Stimulated activated CD8-positive, alpha-beta memory T cell treated with anti-CD3 and anti-CD28 coated beads, Interleukin-4, amount 100 ng/mL, for 4 hours (primary cell): ENCODE measurements around the gene CD44.

Experiments
- DNase-seq, 2 donors: peaks; one replicate each; pipeline ENCODE4 v3.0.0-alpha.2; 2020; ENCODE audit warnings: low read depth in 2 of 2, low spot score in 1 of 2

Gene CD44

DNA sequence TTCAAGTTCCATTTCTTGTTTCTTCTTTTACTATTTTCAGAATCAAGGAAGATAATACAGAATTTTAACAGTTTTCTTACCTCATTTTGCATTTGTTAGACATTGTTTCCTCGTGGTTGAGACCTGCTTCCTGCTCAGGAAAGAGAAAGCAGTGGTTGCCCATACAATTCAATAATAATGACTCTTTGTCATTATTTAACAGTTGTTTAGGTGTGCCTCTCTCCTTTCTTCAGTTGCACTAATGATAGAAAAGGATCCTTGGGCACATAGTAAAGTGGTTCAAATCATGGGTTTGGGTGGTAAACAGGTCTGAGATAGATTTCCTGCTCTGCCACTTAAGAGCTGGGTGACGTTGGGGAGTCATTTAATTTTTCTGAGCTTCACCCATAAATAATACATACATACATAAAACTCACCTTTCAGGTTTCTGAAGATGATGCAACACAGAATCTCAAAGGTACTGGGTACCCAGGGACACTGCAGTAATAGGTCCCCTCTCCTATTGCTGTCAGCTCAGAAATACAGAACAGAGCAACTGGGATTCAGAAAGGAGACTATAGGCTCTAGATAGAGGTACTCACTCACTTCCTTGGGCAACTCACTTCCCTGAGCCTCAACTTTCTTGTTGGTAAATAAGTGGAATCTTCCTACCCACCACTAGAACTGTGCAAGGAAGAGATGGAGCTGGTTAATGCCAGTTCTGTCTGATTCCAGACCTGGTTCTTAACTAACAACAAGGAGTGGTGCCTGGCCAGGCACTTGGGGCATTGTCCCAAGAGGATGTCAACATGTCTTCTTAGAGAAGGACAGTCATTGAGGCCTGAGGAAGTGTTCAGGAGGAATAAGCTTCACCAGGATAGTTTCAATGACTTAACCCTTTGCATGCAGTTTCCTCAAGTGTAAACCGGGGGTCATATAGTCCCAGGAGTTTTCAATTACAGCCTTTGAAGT lies 34.9 kb downstream of the CD44 start:
- DNase-seq: no peak

DNA sequence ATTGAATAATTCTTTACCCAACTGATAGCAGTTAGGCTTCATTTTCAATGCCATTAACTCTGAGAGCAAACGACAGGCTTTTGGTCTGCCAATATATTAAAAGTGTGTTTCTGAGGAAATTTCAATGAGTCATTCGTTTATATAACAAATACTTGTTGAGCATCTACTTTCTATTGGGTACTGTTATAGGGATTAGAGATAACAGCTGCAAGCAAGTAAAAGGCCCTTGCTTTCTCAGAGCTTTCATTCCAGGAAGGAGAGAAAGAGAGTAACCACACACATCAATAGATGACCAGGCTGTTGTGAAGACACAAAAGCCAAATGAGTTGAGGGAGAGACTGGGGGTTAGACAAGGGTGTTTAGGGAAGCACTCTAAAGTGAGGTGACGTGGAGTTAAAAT lies 35.7 kb downstream of the CD44 start:
- DNase-seq: no peak

DNA sequence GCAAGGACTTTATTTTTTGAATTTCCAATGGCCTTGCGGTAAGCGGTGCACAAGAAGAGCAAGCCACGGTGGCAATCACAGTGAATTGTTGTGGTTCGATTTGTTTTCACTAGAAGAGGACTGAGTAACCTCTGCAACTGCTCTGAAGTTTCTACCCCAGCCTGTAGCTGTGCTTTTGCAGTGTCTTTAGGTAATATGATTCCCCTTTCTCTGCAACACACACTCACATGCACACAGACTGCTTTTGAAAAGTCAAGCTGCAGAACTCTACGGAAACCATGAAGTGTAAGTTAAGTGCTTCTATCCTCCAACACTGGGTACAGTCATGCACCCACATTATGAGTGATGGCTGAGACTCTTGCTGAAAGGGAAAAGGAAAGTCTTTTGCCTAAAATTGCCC lies 38.4 kb downstream of the CD44 start:
- DNase-seq: no peak

DNA sequence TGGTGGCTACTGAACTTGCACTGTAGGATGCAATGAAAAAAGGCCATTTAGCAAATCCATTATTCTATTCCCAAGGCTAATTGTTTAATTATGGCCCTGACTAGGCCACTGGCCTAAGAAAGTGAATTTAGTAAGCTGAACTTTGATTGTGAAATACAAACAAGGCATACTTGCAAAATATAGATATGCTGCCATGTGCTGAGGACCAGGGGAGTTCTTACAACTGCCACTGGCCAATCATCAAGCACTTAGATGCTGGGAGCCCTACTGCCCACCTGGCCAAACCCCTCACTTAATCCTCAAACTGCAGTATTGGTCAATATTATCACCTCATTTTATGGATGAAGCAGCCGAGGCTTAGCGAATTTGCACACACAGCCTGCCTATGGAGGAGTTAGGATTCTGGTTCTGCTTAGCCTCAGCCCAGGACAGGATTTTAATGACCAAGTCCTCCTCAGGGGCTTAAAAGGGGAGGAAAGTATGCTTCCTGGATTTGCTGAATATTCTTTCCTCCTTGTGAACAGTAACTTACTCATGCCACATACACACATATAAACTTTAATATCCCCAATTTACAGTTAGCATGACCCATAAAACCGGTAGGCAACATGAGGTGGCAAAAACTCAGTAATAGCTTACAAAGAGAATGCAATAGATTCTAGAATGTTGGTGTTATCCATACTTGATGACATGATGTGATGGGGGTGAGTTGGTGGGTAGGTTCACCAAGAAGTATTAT lies 39.3 kb downstream of the CD44 start:
- no peak for DNase-seq

DNA sequence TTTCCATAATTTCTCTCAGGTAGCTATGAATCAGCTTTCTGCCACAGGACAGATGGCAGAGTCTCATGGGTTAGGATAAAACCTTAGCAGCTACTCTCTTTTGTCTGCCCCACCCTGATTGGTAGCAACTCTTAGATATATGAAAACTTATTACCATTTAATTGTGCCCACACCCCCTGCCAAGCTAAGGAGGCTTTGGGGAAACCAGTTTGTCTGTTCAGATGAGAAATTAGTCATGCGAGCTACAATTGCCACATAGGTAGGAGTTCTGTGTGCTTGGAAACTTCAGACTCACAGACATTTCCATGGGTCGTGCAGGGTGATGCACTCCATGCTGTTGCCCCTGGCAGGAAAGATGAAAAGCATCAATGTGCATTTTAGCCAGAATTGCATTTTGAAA lies 39.9 kb downstream of the CD44 start:
- no peak for DNase-seq

DNA sequence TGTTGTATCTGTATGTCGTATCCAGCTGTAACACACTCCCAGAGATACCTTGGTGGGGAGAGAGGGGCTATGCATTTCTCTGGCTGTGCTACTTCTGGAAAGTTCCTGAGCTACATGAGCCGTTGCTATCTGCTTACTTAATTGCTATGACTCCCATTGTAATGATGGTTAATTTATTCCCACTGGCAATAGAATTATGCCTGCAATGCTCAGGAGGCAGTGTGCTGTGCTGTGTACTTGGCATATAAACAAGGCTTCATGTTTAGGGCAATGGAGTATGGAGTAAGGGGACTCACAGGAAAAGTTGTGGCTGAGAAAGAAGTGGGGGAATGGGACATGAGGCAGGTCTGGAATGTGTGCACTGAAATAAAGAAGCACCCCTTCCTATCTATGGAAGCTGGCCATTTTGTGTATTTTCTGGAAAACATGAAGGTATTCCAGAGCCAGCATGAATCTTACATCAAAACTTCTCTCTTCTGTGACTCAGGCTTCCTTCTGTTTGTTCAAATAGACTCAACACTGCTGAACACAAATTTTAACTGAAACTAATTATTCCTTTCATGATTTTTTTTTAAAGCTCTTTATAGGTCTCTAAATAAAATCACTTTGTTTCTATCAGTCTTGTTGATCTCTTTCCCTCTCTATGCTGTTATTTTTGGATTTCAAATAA lies 40.6 kb downstream of the CD44 start:
- DNase-seq: no peak

DNA sequence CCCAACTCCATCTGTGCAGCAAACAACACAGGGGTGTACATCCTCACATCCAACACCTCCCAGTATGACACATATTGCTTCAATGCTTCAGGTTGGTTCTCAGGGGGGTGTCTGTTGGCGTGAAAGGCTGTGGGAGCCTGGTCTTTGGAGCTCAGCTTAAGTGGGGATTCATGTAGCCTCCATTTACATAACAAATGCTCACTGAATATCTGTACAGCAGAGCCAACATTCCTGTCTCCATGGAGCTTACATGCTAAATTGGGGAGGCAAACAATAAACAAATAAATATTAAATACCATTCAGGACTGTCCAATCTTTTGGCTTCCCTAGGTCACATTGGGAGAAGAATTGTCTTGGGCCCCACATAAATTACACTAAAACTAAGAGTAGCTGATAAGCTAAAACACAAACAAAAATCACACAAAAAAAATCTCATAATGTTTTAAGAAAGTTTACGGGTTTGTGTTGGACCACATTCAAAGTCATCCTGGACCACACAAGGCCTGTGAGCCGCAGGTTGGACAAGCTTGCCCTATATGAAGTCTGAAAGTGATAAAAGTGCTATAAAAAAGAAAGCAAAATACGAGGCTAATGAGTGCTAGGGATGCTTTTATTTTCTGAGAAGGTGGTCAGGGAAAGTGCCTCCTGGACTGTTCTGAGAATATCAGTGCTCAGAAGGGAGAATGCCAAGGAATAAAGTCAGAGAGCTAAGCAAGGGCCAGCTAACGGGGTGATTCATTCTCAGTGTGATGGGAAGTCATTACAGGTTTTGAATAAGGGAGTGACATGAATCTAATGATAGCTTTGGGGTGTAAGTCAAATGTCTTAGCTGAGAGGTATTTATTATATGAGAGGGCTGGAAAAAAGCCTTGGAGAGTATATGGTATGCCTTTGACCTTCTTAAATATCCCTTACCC lies 41.6 kb downstream of the CD44 start:
- DNase-seq: no peak

DNA sequence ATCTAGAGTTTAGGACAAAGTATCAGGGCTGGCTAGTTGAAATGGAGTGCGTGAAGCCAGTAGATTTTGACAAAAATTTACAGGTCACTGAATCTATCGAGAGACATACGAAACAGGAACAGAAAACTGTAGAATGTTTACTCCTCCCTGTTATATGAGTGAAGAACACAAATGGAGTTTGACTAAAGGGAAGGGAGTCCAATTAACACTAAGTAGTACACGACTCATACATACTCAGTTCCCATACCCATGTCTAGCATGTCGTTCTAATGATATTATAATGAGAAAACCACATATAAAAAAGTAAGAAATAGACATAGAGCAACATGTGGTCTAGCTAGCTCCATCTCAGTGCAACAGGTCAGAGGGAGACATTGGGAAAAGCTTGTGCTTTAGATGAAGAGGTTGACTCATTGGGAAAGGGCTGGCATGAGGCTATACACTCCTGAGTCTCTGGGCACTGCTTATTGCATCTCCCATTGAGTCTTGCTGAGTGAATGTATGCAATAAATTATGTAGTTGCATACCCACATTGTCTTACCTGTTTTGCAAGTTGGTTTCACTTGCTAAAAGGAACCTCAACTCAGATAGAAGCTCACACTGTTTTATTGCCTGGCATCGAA lies 43.5 kb downstream of the CD44 start:
- DNase-seq: no peak

DNA sequence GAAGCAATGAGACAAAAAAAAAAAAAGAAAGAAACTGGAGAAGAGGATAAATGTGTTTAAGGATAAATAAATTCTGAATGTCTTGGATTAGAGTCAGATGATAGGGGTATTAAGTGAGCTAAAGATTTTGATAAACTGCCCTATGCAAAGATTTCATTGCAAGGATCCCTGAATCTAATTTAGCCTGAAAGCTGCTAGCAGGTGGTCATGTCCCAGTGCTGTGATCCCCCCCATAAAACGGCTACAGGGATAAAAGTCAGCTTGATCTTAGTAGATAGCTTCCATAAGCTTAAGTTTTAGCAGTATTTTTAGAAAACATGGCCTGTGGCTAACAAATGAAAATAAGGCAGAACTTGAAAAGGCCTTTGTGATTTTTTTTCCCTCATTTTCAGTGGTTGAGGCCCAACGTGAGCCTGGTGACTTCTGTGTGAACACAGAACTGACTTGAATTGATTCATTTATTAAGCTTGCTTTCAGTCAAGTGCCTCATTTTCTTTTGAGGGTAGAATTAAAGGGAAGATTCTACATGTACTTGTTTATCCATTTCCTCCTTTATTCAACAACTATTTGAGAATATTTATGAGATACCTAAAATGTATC lies 44.5 kb downstream of the CD44 start:
- no peak for DNase-seq

DNA sequence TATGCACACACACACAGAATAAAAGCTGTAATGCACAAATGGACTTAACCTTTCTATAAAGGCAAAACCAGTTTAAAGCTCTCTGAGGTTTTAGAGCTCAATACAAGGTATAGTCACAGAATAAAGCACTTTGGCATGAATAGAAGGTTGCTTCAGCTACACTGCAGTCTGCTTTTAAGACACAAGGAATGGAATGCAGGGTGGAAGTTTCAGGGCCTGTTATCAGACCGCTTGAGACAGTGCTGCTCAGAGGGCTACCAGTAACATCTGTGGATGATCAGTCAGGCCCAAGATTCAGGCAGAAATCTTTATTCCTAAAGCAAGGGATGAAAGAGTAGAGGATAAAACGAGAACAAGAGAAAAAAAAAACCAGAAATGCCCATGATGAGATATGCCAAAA lies 46.7 kb downstream of the CD44 start:
- no peak for DNase-seq

DNA sequence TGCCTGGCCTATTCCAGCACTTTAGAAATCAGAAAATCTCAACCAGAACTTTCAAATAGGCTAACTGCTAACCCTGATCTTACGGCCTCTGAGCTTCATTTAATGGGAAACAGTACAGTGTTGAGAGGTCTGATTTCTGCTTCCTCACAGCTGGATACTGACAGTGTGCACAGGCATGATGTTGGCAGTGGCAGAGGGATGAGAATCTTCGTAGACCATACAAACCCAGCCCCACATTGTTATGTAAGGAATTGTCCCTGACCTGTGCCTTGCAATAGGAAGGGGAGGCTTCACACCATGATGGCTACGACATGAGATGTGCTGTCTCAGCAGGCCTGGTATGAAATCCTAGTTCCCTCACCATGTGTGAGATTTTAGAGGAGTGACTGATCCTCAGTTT lies 49.0 kb downstream of the CD44 start:
- DNase-seq: no peak

DNA sequence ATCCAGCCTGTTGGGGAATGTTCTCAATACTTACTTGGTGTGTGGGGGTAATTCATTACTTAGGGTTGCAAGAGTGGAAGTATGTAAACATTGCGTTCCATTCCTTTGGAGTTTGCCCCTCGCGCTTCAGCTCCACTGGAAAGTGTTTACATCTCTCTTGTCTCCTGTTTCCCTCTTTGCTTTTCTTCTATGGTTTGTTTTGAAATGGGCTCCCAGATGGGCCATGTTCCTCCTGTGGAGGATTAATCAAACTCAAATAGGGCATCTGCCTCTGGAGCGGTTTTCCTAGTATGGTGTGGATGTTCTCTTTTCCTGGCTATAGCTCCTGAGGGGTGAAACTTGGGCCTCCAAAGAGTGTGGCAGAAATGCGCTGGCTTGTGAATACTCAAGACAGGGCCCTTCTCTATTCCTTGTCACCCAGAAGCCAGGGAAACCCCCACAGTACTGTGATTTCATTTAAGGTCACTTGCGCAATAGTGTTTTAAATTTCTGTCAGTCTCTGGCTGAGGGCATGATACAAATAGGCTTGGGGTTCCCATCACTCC lies 51.9 kb downstream of the CD44 start:
- DNase-seq: no peak

DNA sequence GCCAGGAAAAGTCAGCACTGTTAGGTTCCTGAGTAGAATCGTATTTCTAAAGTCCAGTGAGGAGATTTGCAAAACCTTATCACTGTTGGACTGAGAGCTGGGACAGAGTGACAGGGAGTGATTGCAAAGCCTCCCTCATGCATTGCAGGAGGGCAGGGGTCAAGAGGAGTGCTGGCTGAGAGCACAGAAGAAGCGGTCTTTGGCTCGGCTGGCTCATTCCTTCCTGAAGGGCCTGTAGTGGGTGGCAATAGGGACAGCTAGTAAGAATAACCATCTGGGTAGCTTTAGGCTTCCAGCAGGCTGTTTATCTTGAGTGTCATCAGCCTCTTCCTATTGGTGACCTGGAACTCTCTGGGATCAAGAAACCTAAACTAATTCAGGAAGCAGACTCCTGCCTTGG lies 53.4 kb downstream of the CD44 start:
- no peak for DNase-seq

DNA sequence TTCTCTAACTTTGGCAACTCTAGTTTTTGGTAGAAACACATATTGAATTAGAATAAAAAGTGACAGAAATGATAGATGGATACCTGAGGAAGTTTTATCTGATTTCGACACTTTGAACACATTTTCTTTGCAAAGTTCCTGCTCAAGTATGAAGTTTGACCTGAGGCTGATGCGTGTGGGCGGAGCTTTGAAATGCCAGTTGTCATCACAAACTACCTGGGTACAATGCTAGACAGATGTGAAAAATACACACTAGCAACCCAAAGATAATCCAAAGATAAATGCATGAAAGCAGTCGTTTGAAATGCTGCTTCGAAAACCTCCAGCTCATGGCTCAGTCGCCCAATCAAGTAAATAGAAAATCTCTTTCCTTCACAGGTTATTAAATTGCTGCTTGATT lies 54.8 kb downstream of the CD44 start:
- no peak for DNase-seq

DNA sequence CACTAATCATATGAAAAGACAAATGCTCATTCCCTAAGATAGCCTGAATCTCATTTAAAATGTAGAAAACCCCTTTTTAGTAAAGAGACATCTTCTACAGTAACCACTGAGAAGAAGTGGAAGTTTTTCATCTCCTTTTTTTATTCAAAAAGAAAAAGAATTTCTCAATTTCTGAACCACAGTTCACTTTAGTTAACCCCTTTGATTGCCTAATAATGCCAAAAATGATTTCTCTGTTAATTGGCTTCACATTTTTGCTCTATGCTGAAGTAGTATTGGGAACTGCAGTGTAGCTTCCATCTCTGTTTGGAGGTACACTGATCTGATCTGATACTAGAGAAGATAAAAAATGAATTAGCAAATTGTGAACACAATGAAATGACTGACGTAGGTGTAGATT lies 58.3 kb downstream of the CD44 start:
- DNase-seq: no peak

DNA sequence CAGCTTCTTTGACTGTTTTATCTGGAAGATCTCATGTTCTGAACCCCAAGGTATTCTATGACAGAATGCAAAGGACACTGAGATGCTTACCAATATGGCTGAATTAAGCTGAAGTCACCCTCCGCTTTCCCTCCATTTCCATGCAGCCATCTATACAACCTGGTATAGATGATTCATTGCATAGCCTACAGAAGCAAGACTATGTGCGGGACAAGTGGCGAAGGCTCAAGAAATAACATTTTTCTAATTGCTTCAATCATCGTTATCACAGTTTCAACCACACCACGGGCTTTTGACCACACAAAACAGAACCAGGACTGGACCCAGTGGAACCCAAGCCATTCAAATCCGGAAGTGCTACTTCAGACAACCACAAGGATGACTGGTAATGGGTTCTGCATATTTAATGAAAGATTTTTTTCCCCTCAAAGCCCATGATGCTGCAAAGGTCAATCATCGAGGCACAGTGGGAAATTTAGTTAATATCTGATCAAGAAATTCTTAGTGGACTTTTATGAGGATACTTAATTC lies 61.9 kb downstream of the CD44 start:
- DNase-seq: no peak

DNA sequence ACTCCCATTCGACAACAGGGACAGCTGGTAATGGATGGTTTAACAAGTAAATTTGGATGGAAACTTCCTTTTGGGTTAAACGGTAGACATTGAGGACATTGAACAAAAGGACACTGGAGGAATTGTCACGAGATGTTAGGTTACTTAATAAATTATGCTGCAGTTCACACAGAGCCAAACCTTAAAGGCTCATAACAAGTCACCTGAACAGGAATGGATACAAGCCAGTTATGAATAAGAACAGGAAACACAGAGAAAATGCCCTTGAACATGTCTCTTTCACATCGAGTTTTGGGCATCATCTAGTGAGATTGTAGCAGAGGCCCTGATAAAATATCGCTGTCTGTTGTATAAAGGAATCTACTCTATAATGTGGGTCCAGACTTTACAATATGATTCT lies 65.6 kb downstream of the CD44 start:
- no peak for DNase-seq

DNA sequence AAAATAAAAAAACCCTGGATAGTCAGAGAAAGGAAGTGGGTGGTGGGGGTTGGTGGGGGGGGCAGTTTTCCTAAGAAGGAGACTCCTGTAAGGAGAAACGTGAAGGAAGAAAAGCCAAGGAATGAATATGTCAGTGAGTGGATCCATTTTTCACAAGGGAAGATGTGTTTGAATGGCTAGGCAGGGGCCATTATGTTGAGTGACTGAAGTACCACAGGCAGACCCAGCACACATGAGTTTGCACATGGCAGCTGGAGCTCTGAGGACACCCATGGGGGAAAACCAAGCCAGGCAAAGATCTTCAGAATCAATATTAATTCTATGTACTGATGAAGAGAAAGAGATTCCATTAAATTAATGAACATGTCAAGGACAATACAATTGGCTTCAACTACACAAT lies 67.6 kb downstream of the CD44 start:
- DNase-seq: no peak
